GM04503 (cell line): ENCODE results near the gene HLCS.

Experiments used
- DNase-seq: peaks from one replicate; pipeline ENCODE4 v3.0.0-alpha.2; 2012; ENCODE audit warnings: low read depth

HLCS gene

DNA sequence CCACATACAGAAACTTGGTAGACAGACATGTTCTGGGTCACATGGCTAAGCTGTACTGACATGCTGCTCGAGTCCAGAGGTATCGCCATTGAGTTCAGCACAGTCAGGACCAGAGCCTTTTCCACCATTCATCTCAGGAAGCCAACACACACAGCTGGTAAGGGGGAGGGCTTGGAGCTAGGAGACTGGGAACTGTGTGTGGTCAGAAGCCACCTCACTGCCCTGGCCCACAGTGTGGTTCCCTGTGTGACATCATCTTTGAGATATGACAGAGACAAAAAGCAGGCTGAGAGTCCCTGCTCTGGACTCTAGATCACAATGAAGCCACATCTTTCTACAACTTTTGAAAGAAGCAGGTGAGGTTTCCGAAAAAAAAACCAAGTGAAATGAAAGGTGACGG lies 160.4 kb downstream of the HLCS start:
- DNase-seq: no peak

DNA sequence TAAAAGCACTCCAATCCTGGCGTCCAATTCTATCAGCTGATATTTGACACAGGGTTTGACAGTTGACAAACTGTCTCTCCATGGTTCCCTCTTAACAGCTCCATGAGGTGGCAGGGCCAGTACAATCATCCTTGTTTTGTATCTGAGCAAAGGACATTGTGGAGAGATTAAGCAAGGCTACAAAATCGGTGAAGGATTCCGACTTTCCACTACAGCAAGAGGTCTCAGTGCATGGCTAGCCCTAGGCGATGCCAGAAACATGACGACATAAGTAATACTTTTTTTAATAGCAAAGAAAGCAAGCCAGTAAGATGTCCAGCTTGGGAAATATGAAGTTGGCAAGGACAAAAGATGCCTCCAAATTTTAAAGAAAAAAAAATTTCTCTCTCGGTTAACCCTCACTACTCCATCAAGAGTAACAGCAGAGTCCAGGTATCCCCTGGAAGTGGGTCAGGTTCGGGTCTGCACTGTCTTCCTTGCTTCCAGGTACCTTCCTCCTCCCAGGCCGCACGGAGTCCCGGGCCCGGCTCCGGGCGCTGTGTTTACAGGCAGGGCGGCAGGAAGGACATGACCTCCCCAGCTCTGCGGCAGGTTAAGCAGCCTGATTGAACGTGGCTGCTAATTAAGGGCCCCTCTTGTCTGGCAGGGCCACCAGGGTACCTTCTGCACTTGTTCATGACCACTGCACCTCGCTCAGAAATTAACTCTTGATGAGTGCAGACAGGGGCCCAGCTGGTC lies 161.4 kb downstream of the HLCS start:
- no peak for DNase-seq

DNA sequence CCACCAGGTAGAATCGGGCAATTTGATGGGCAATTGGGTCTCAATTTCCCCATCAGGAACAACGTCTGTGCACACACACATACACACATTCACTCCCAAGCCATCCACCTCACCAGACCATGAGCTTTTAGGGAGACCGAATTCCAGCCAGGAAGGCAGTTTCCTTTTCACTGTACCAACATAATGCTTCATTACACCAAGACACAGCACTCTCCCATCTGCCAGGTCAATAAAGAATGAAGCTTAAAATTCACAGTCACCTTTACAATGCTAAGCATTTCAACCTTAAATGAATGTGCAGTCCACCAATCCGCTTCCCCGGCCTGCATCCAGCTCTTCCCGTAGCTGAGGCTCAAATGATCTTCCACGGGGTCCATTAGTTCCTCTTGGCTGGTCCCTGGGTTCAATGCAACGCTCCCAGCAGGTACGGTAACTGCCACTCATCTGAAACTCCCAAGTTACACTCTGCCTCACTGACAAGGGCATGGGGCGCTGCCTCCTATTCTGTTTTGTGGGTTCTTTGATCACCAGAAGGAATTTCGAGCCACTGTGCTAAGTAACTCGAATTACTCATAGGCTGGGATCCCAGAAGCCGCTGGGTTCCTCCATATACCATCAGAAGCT lies 162.5 kb downstream of the HLCS start:
- DNase-seq: no peak

DNA sequence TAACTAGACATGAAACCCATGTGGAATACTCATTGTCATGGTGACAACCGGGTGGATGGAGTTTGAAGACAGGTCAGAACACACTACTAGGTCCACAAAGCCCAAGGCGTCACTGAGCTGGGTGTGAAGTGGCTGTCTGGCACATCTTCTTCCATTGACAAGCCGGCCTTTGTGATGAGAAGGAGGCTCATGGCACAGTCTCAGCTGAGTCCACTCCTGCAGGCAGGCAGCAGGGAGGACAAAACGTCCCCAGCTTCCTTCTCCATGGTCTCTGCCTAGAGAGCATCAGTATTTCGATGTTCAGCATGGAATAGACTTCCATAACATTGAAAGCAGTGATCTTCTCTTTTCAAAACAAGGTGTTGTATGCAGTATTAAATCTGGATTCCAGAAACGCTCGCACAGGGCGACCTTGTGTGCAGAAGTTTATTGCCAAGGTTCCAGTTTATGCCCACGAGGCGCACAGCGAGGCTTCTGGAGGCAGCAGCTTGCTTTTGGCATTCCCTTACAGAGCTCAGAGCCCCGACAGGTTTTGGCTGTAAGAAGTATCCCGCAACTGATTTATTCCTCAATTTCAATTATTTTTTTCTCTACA lies 163.3 kb downstream of the HLCS start:
- DNase-seq: no peak

DNA sequence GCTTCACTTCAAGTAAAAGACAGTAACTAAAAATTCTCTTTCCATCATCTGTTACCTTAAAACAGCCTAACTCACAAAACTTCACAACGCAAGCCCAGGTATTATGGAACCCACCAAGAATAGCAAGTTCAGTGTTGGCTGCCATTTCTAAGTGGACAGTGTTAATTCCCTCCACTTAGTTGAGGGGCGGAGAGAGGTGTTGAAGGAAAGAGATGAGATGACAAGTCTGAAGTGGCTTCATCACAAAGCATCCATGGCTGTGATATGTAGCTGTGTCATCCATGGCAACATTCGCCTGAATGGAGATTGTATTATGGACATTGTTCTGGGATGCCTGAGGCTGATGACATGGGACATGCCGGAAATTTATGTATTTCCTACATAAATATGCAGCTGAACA lies 165.7 kb downstream of the HLCS start:
- no peak for DNase-seq

DNA sequence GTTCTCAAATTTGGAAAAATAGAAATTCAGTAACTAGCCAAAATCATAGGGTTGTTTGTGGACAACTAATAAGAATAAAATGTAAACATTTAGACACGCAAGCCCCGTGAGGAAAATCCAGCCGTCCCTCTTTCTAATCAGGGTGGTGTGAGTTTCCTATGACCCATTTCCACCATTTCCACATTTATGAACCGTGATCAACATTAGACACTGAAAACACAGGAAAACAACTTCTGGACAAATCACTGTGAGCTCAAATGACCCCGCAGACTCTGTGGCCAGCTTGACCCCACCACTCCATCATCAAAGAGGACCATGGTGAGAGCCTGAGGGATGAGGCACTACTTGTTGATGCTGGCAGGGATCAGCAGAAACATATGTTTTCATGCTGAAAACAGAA lies 166.6 kb downstream of the HLCS start:
- no peak for DNase-seq

DNA sequence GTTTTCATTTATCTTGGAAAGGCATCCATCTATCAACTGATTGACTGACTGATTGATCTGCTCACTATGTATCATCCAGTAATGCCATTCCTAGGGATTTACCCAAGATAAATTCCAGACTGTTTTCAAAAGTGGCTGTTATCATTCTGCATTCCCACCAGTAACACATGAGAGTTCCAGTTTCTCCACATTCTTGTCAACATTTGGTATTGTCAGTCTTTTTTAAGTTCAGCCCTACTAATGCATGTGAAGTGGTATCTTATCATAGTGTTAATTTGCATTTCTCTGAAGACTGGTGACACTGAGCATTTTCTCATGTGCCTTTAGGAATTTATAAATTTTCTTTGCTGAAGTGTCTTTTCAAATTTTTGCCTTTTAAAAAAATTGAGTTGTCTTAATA lies 168.0 kb downstream of the HLCS start:
- no peak for DNase-seq

DNA sequence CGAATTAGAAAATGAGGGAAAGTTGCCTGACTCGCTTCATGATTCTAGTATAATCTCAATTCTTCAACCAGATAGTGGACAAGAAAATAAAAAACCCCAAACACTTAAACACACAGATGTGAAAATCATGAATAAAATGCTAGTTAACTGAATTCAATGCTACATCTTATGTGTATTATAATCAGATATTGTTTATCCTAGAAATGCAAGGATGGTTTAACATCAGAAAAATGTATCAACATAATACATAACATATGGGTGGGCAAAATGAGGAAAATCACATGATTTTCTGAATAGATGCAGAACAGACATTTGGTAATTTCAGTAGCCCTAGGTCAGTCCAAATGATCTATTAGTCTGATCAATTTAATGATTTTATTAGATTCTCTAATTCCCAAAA lies 170.4 kb downstream of the HLCS start:
- no peak for DNase-seq

DNA sequence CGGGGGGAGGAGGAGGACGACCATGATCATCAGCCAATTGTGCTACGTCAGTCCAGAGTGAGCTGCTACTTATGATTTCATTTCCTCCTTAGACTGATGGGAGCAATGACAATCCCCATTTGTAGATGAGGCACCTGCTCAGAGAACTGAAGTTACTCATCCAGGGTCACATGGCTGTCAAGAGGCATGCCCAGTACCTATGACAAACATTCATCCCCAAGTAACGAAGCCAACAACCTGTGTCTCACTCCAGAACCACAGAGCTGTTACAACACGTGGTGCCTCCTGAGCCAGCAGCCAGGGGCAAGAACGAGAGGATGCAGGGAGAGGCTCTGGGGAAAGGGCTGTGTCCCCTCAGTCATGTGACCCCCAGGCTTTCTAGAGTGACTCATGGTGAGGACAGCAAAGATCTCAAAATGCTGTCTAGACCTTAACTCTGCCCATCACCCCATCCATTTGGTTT lies 173.9 kb downstream of the HLCS start:
- DNase-seq: no peak

DNA sequence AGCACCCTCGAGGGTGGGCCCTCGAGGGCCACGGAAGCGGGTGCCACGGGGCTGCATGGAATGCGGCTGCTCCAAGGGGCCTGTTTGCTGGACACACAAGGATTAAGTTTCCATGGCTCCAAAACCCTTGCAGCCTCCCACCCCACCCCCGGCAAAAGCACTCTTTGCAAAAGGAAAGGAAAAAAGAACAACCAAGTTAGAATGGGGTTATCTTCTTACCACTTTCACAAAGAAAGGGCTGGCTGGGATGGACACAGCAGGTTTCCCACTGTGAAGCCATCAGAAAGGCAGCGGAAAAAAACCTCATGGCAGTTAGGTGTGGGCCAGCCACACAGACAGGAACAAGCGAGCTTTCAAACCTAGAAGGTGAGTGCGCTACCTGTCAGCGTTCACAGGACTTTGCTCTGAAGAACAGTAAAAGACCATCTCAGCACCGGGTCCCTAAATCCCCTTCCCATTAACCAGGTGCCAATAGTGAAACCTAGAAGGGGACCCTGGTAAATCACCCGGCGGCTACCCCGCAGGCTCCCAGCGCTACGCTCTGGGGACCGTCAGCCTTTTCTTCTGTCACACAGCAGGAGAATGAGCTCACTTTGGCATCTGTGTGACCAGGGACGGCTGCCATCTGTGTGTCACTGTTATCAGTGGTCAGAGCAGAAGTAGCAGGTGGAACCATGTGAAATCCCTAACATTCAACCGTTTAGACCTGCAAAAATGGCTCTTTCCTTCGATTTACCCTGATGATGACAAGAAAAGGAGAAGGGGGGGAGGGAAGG lies 174.6 kb downstream of the HLCS start:
- DNase-seq: no peak

DNA sequence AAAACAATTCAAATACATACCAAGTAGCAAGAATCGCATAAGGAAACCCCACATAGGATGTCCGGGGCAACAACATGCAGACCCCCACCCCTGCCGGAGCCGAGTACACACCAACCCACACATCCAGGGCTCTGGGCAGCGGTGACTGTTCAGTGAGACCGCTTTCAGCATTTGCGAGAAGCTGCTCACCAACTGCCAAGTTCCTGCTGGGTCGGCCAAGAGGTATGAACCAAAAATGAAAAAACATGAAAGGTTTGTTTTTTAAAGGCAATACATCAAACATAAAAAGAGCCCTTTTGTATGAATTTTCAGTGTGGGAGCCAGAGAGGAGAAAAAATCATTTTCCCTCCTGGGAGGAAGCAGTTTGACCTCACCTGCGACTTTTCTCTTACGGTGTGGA lies 175.3 kb downstream of the HLCS start:
- DNase-seq: no peak

DNA sequence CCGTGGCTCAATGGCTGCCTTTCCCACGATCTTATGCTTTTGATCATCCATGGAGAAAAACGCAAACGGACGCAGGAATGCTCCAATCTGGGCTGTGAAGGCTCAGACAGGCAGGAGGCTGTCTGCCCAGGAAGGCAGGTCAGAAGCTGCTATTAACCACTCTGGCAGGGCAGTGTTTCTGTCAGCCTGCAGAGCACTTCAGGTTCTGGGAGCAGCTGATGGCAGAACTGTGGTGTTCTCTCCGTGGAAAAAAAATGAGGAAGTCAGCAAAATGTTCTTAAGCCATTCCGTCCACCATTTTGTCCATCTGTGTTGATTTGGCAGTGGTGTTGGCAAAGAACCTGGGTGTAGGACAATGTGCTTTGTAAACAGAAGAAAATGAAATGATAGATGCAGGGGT lies 175.9 kb downstream of the HLCS start:
- DNase-seq: no peak

DNA sequence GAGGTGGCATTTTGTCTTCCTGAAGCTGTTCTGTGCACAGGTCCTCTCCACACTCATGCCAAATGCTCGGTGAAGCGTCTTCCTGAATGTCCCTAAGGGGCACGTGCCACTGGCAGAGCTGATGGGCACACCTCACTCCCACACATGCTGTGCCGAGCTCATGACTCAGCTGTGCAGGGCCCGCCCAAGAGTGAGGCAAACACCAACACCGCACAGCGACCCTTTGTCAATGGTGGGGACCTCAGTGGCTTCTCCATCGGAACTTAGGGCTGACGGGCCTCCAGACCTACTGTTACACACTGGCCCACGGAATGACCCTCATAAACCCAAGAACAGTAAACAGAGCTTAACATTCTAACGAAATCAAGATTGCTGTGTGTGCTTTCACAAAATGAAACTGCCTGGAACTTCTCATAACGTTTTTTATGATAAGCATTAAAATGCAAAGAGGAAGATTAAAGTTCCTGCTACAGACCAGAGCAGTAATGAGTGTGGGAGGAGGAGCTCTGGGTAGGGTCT lies 178.3 kb downstream of the HLCS start:
- no peak for DNase-seq

DNA sequence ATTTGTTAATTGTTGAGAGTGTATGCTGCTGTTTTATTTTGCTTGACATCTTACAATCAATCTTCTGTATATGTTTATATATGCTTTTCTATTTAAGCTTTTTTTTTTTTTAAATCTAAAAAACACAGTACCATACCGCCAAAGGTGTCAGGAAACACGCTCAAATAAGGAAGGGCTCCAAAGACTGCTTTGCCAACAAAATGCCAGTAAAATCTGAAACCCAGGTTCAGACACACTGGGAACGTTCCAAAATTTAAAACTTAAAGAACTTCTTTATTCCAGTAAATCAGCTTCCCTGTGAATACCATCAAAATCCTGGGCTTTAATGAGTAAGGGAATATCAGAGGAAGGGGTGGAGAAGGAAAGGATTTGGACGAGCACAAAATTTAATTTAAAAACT lies 180.3 kb downstream of the HLCS start:
- no peak for DNase-seq

DNA sequence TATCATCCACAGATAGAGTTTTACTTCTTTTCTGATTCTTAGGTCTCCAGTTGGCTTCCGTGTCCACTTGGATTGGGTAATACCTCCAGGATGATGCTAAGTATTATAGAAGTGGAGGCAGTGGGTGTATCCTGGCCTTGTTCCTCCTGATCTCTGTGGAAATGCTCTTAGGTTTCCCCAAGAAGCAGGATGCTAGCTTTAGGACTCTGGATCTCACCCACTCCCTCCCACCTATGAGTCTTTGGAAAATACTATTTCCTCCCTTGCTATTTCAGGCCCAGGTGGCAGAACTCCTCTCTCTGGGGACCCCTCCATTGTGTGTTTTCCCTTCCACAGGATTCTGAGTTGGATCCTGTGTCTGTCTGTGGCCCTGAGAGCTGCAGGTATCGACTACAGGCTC lies 180.9 kb downstream of the HLCS start:
- DNase-seq: no peak

DNA sequence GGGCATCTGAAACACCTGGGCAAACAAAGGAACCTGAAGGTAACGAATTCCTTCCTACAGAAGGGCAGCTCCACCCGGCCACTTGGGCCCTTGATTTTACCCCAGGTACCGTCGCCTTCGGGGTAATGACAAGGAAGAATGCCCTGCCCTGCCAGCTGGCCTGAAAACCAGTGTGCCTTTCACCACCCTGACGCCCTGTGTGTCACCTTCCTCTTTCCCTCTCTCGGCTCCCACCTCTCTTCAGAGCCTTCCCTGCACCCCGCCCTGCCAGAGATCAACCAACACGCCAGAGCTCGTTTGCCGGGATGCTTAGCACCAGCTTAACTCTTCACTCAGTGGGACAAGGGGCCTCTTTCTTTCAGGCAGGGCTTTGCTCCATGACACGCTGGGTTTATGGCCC lies 181.5 kb downstream of the HLCS start:
- no peak for DNase-seq

DNA sequence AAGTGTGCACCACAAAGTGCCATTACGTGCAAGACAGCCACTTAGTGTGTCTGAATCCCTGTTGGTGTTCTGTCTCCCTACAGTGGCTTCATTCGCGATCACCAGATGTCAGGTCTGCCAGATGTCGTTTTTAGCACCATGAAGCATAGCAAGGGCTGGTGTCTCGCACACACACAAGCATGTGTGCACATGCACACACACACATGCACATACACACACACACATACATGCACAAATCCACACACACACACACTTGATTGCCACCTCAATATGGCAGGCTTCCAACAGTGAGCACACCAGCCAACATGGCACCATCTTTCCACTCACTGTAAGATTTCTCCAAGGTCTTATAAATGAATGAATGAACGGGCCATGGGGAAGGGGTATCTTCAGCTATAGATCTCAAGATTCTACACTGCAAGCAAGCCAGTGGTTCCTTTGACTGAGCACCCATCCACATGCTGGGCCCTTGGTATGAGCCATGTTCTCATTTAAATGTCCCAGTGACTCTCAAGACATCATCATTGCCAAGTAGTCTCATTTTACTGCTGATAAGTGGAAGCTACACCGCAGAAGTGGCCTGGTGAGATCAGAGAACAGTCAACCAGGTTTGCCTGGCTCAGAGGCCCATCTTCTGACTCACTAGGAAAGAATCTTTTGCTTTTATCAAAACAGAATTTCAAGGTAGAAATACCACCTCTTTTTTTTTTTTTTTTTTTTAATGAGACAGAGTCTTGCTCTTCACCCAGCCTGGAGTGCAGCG lies 182.7 kb downstream of the HLCS start:
- DNase-seq: no peak

DNA sequence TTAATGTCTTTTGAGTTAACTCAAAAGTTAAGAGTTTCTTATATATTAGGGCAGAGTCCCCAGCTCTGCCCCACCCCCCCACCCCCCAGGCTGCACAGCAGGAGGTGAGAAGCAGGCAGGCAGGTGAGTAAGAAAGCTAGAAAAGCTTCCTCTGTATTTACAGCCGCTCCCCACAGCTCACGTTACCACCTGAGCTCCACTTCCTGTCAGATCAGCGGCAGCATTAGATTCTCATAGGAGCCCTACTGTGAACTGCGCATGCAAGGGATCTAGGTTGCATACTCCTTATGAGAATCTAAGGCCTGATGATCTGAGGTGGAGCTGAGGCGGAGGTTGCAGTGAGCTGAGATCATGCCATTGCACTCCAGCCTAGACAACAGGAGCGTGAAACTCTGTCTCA lies 185.6 kb downstream of the HLCS start:
- no peak for DNase-seq

DNA sequence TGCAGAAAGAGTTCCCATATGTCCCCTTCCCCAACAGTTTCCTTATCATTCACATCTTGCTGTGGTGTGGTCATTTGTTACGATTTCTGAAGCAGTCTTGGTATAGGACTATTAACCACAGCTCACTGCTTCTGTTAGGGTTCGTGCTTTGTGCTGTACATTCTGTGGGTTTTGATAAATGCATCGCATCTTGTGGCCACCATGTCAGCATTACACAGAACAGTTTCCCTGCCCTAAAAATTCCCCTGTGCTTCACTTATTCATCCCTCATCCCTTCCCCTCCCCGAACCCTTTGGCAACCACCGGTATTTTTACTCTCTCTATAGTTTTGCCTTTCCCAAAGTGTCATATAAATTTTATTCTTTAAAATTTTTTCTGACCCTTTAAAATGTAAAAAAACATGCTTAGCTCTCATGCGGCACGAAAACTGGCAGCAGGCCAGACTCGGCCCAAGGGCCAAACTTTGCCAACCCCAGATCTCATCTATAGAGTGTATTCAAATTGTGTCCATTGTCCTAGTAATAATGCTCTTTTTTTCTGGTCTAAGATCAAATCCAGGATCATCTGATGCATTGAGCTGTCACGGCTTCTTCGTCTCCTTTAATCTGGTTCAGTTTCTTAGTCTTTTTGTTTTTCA lies 189.4 kb downstream of the HLCS start:
- no peak for DNase-seq

DNA sequence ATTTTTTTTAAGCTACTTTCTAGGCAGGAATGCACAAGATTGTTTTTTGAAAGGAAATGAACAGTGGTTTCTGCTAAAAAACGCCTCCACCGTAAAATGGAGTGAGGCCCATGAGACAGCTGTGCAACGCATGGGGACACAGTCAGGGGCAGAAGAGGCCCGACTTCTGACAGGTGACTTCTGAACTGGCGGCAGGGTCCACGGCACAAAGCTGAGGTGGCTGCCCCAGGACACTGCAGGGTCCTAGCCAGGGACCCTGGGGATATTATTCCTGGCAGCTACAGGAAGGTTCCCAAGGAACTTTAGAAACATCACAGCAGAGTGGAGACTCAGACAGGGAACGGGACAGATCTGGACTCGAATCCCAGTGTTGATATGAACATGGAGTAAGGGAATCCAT lies 192.5 kb downstream of the HLCS start:
- no peak for DNase-seq

DNA sequence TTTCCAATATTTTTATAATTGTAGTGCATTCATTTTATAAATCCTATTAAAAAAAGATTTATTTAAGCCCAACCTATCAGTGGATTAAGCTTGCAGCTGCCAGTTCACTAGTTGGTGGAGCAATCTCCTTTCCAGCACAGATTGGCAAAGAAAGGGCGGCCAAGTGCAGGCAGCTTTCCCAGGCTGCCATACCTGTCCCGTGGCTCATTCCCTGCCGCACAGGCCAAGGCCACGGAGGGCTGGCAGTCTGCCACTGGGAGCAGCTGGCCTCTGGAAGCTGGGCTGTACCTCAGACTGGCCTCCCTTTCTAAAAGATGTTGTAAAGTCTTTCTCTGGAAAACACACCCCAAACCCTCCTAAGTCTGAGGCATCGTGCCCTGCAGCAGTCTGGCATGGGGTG lies 193.4 kb downstream of the HLCS start:
- peak; percentile 24 for DNase-seq
